GM18498 (cell line): Measurements from ENCODE around the gene PECR.
"Not testable (repeated sequence)": the region's sequence is repeated elsewhere in the genome, so short reads cannot be mapped to it uniquely, and the experiment has no call there.

ENCODE experiments used
- ATAC-seq: cut with Tn5 transposase; IDR thresholded peaks from one replicate; pipeline ENCODE4 v1.9.1; 2021; ENCODE audit warnings: mild to moderate bottlenecking, moderate library complexity; ENCODE audit not compliant: unreplicated experiment

Gene PECR

DNA sequence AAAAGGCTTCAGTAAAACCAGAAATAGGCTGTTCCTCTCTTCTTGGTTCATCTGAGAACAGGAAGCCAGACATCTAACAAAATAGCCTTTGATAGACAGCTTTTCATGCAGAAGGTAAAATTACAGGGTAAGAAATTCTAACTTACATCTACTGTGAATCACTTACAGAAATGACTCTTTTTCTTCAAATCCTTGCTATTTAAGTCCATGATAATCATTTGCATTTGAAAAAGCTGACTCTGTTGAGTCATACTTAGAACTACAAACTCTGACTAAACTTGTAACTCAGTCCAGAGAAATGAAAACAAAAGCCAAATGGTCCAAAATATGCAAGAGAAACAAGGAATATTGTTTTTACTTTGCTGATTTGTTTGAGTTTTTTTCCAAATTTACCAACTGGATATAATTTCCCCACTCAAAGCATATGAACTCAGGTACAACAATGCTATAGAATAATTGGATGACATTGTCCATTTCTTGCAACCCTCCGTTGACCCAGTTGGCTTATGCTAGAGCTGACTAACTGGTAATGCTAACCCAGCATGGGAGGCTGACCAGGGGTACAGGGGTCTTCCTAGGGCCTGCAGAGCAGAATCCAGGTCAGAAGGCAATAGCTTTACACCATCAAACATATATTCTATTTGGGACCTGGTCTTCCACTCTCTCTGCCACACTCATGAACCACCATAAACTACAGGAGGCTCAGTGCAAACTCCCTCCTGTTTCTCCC, 49.5 kb downstream of the PECR start:
- ATAC-seq = peak; percentile 74

DNA sequence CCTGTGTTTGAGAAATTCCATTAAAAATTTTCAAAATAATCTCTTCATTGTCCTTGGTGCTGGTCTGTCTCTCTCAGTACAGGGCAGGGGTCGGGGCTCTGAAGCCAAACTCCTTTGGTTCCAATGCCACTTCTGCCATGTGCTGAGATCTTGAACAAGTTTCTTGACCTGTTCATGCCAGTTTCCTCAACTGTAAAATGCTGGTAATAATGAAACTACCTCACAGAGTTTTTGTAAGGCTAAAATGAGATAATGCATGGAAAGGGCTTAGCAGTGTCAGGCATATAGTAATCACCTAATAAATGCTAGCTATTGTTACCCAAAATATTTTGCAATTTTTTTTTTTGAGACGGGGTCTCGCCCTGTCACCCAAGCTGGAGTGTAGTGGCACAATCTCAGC, 51.4 kb downstream of the PECR start:
- ATAC-seq = no peak

DNA sequence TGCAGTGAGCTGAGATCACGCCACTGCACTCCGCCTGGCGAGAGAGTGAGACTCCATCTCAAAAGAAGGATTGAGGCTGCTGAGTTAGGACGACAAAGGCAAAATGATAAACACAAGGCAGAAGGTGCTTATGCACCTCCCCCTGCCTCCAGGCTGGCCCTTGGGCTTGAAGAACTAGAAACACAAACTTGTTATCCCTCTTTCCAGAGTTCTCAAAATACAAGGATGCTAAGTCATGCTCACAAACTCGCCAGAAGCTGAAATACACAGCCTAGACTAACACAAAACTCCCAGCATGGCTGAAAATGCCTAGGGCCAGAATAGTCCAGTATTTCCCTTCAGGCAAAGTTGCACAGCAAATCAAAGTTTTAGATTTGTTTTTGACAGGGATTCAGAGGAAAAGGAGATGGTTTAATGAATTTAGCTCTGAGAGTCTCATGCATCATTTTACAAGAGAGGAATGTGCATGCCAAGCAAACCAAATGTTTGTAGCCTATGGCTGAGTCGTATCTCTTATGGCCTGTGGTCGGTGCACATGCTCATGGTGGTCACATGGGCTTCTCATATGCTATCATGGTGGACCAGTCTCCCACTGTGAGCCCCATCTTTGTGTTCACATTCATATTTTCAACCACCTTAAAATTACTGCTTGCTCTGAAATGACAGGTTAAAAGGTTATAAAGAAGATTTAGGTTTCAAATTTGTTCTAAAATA, 52.0 kb downstream of the PECR start:
- ATAC-seq = no peak

DNA sequence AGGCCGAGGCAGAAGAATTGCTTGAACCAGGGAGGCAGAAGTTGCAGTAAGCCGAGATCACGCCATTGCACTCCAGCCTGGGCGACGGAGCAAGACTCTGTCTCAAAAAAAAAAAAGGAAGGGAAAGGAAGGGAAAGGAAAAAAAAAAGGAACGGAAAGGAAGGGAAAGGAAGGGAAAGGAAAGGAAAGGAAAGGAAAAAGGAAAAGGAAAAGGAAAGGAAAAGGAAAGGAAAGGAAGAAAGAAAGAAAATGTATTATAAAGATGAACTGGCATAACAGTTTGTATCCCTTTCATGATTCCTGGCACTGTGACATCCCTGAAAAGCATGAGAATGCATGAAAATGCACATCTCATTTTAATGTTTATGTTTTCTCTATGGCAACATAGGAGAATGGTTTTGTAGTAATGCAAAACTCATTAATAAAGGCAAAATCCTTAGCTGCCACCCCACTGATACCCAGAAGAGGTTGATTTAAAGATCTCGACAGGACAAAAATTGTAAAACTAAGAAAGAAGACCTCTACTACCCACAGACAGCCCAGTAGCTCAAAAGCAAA, 56.8 kb downstream of the PECR start:
- ATAC-seq = no peak

DNA sequence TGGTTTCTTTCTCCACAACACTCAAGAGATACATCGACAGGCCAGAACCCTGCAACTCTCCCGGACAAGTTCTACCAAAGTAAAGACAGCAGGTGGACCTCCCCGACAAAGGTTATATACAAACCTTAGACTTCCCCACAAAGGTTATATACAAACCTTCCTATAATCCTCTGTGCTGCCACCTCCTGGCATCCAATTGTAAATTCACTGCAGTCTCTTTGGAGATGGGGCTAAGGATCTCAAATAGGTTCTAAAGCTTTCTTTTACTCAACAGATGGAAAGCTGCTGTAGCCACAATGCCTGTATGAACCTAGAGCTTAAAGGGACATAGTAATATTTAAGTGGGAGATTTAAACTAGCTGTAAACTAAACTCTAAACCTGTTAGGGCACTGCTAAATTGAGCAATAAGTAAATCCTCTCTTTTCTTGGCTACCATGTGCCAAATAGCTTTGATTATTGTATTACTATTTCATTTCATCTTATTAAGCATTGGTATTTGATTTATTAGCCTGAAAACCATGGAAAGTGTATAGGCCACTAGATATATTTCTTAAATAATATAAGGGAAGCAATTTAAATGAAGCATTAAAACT, 58.5 kb downstream of the PECR start:
- ATAC-seq = peak; percentile 89

DNA sequence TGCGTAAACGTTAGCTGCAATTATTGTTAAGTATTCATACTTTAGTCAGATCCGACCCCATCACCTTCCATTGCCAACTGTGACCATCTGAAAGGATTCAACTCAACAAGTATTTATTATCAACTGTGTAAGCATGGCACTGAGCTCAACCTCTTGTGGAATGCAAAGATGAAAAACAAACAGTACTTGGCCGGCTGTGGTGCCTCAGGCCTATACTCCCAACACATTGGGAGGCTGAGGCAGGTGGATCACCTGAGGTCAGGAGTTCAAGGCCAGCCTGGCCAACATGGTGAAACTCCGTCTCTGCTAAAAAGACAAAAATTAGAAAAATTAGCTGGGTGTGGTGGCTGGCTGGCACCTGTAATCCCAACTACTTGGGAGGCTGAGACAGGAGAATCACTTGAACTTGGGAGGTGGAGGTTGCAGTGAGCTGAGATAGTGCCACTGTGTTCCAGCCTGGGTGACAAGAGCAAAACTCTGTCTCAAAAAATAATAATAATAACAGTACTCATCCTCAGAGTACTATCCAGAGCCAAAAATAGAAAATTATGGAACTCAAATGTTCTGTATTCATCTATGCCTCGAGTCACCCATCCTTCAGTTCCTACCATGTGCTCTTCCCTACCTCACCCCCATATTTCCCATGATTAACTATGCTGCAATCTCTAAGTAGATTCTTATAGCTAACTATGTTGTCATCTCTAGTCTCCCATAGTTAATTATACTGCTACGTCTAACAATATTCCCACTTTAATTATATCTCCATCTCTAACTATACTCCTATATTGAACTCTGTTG, 59.6 kb downstream of the PECR start:
- no peak for ATAC-seq

DNA sequence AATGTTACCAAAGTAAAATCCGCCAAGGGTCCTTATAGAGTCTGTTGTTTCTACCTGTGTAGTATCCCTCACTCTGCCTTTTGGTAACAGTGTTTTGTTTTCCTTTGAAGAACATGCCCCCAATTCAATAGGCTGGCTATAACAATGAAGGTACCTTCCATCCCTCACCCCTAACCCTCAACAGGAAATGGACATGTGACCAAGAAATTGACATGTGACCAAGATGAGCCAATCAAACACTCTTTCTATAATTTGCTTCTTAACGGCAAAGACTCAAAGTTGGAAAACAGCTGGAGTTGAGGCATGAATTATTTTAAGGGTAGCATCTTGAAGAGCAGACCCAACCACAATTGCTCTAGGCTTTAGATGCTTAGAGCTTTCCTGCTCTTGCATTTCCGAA, 62.9 kb downstream of the PECR start:
- no peak for ATAC-seq

DNA sequence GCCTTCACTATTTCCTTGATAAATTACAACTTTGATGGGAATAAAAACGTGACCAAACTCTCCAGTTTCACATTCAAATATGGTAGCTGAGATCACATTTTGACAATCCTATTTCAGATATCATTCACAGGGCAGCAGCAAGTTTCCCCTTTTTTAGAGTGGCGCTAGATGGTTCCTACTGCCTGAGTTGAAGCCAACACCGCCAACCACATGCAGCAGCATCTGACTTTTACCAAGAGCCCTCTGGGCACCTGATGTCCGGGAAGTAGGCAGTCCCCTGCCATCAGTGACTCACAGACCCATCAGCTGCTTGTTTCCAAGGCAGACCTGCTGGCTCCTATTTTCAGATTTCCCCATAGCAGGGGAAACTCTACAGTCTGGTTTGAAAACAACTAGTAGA, 64.2 kb downstream of the PECR start:
- no peak for ATAC-seq

DNA sequence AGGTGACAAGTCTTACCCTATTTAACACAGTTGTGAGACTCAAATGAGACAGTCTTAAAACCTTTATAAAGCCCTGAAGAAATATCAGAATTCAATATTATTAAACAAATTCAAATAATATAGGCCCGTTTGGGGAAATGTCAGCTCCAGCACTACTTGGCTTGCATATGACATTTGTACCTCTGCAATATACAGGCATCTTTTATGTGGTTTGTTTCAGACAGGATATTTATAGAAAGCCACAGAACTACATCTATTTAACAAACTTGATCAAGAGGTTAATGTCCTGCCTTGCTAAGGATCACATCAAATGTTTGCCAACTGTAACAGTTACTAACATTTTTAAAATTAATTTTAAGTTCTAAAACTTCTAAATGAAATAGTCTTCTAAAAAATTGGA, 65.0 kb downstream of the PECR start:
- ATAC-seq = no peak

DNA sequence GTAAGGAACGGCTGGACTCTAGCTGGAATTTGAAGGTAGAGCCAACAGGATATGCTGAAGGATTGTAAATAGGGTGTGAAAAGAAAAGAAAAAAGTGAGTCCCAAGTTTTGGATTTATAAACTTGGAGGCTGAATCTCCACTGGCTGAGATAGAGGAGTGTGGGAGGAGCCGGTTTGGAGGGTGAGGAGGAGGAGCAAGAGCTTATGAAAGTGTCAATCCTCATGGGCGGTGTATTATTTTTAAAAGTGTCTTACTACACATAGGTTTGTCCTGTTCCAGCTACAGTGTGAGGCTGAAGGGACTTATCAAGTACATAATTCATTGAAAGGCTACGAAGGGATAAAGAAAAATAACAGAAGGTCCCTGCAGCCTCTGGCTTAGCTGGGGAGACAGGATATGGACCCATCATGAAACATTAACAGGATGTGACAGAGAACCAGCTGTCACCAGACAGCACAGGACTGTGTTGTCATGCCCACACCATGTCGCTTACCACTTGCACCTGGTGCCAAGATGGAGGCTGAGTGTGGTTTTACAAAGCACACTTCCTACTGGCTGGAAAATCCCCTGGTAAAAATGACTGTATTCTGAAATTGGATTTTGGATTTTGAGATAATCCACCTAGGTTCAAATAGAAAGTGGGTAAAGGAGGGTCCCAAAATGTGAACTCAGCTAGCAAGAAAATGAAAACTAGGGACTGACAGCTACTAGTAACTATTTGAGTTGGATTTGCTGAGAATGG, 65.7 kb downstream of the PECR start:
- peak; percentile 87 for ATAC-seq

DNA sequence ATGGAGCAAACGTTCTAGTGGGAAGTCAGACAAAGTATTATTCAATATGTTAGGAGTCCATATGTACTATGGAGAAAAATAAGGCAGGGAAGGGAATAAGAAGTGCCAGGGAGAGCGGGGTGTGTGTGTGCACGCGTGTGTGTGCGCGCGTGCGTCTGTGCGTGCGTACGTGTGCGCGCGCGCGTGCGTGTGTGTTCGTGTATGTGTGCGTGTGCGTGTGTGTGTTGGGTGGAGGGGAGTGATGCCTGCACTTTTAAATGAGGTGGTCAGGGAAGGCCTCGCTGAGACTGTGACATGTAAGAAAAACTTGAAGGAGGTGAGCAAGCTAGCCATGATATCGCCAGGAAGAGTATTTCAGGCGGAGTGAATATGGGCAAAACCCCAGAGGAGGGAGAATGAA, 66.6 kb downstream of the PECR start:
- no peak for ATAC-seq

DNA sequence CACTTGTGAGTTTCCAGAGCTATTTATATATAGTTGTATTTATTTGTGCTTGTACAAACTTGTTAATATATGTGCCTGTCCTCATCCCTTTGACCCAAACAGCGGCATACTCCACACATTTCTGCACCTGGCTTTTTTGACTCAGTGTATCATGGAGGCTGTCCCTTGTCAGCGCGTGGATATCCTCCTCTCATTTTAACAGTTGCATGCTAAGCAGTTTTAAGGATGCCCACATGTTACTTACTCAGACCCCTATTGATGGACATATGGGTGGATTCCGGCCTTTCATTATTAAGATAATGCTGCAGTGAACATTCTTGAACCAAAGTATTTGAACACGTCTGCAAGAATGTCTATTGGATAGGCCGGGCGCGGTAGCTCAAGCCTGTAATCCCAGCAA, 67.6 kb downstream of the PECR start:
- no peak for ATAC-seq

DNA sequence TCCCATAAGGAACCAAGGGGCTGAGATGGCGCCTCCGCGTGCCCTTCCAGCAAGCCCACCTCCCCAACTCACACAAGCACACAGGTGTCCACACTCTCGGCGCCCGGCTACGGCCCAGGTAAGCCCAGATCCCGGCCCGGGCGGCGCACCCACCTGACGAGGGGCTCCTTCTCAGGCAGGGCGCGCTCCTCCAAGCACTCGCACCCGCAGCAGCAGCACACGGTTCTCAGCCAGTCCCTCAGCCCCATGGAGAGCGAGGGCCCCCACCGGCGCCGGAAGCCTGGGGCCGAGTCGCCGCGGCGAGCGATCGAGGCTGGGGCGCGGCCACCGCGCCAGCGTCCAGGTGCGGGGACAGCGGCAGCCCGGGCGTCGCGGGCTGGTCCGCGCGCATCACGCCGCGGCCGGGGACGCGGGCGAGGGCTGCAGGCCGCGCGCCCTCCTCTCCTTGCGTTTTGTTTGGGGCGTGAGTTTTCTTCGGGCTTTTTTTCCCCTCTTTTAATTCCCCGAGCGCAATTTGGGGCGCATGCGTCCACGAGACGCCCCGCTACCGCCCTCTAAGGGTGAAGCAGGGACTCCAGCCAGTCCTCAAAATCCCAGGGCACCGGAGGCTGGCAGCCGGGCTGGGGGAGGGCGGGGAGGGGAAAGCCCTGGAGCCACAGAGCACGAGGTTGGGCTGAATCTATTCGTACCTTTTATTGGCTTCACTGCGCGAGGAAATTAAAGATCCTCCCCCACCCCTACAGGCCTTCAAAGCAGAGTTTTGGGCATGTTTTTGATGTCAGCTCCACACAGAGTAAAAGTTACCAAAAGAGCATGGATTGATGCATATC, 68.3 kb downstream of the PECR start, which contains the start of gene MREG:
Gene MREG (minus strand): TSS at position 472 of the 830 bp plus-strand sequence. CDS start 224 bp downstream, at position 248.
- peak; percentile 57 for ATAC-seq

DNA sequence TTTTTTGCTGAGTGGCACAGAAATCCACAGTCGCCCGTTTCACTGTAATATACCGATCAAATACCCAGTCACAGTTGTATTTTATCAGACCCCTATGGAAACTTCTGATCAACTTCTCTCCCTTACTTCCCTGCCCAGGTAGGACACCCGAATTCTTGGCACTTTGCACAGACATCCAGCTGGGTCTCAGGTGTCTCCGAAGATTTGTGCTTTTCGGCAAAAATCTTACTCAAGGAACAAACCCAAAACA, 68.9 kb downstream of the PECR start:
- no peak for ATAC-seq

DNA sequence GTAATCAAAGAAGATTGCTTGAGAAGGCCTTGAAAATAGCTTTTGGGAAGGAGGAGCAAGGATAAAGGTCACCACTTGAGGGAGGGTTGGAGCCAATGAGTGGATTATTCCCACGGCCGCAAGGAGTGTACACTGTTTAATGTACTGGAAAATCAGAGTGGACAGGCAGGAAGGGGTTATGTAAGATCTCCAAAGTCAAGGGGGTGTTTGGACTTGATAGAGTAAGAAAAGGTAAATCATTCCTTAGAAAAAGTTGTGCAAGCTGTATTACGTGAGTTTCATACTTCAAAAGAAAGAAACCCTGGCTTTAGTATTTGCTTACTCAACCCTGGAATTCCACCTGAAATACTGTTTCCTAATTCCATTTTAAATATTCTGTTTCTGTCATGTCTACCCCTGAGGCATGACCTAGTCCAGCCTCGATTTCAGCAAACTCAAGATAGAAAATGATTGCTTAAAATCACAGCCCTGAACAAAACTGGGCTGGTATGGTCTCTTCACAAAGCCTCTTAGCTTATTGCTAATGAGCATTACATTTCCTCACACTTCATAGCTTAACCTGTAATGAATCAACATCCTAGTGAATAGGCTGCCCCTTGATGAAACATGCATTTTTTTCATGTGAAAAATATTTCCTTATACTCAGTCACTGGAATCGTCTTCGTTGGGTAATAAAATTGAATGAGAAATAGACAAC, 69.3 kb downstream of the PECR start:
- ATAC-seq = no peak

DNA sequence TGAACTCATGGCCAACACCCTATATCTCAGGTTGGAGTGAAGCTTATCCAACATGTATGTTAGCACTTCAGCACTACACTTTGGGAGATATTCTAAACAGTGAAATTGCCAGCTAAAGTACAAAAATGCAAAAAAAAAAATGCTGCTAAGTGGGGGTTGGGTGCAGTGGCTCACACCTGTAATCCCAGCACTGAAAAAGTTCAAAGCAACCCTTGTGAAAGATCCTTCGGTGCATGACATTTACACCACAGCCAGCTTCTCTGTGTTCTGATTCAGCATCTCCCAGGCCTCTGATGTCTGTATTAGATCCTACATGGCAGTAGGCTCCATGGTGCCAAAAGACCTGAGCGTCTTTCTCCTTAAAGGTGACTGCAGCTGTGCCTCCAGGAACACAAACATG, 72.4 kb downstream of the PECR start:
- not testable (repeated sequence) for ATAC-seq

DNA sequence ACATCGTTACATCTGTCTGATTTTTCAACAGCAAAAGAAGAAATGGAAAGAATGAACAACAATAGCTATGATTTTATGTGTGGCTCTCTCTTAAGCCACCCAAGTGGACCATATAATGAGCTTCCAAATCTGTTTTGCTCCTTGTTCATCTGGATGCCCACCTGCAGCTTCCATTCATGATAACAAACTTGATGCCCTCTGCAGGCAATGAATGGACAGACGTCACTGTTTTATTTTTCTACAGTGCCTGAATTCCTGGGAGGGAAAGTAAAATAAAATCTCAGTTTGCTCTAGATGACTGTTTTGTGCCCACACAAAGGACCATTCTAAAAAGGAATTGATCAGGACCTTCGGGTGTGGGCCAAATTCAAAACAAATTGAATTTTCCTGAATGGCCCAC, 73.2 kb downstream of the PECR start:
- no peak for ATAC-seq

DNA sequence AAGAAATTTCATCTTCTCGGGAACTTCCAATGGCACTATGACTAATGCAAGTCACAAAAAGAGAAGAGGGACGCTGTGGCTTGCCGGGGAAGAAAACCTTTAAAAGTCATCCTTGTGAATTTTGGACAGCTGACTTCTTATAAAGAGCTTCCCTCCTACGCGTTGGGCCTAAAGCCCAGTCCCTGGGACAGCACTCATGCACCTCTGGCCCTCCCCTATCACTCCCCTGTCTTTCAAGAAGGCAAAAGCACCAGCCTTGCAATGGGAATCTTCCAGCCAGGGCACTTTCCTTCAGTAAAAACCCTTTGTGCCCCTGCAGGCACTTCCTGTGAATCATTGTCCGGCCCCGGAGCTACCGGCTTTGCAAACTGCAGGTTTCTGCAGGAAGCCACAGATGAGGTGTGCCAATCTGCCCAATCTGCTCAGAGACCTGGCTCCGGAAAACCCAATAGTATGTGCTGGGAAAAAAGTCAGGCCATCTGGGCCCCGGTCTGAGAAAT, 75.4 kb downstream of the PECR start:
- ATAC-seq = peak; percentile 54

DNA sequence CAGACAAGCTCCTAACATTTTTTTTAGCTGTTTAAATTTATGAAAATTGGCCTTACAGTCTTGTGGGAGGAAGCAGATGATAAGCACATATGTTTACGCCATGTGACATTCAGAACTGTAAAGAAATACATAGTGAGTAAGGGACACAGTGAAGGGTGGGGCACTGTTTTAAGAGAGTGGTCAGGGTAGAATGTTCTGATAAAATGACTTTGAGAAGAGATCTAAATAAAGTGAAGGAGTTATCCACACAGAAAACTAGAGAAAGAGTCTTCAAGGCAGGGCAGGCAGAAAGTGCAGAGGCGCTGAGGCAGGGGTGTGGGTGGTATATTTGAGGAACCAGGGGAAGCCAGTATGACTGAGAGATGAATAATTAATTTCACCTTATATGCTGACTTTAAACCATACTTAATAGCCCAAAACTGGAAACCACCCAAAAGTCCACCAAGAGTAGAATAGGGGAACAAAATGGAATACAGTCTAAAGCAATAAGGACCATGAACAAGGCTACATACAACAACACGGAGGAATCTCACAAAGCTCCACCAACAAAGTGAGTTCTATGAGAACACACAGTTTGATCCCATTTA, 76.8 kb downstream of the PECR start:
- peak; percentile 30 for ATAC-seq
